Body of pancreas (tissue), 4 donors: Measurements from ENCODE around the gene FITM1. TPM values are rescaled to one million over a fixed set of nuclear protein-coding genes. Genes with fewer than 3 reads are reported as not detected.

Experiments
- ATAC-seq: fragments of 150-250 bp; one replicate; pipeline ENCODE4 v1.9.1; 2016
- DNase-seq, 4 donors: peaks; one replicate each; pipeline ENCODE4 v3.0.0-alpha.2; 2019
- H3K27ac ChIP-seq, 4 donors: fragments of 200-600 bp; sonication (generic); 1 replicate in 3 of 4; 2 replicates in 1 of 4; pipeline versions ENCODE4 v1.5.1 to v1.6.1; 2016 to 2019; ENCODE audit warnings: mild to moderate bottlenecking in 1 of 4, mixed read lengths in 1 of 4, moderate library complexity in 1 of 4
- H3K27me3 ChIP-seq, 2 donors: fragments of 200-600 bp; sonication (generic); one replicate each; pipeline ENCODE4 v1.6.0; 2016; ENCODE audit warnings: mild to moderate bottlenecking in 1 of 2
- H3K36me3 ChIP-seq, 2 donors: fragments of 200-600 bp; sonication (generic); replicated peaks in 1 of 2; 2 replicates each; pipeline ENCODE4 v1.5.1; 2016; ENCODE audit warnings: low read depth in 2 of 2; ENCODE audit not compliant: insufficient read depth in 1 of 2
- H3K4me1 ChIP-seq: fragments of 200-600 bp; sonication (generic); one replicate; pipeline ENCODE4 v1.6.0; 2016
- H3K4me3 ChIP-seq, 2 donors: fragments of 200-600 bp; sonication (generic); 1 replicate in 1 of 2; 2 replicates in 1 of 2; pipeline ENCODE4 v1.5.1; 2016 to 2019
- H3K9me3 ChIP-seq, 3 donors: fragments of 200-600 bp; sonication (generic); 1 replicate in 2 of 3; 2 replicates in 1 of 3; pipeline ENCODE4 v1.5.1; 2016
- POLR2A ChIP-seq, 3 donors: fragments of 450-650 bp; IDR thresholded peaks; one replicate each; pipeline ENCODE4 v1.6.1; 2016; ENCODE audit warnings: antibody characterized with exemption in 3 of 3, mild to moderate bottlenecking in 2 of 3
- WGBS, 2 donors: methylation state at CpG; one replicate each; pipeline ENCODE4 v1.1.5; 2017; 5-methylcytosine and 5-hydroxymethylcytosine counted together
- intact Hi-C: fragments of 100-400 bp; cut with DNase I; formaldehyde crosslinking; loops from one replicate; pipeline ENCODE4 v1.15.1; 2023
- total RNA-seq, 2 donors: library from RNA; depleted of rRNA; stranded (reverse); fragments of >200 nt; gene quantifications; one replicate each; pipeline ENCODE4 v1.1.0, GENCODE V29; 2016
- TF ChIP-seq, protein P1 (sequence below), 7 experiments: fragments of 450-650 bp in 4 of 7; fragments of 200-600 bp in 3 of 7; sonication (generic) in 3 of 7; IDR thresholded peaks; one replicate each; pipeline ENCODE4 v1.5.1; 2016 to 2019; ENCODE audit warnings: antibody characterized with exemption in 7 of 7

The FITM1 gene
- total RNA-seq, 2 donors from 2014 or later, result 6.3 to 12.2 TPM

DNA sequence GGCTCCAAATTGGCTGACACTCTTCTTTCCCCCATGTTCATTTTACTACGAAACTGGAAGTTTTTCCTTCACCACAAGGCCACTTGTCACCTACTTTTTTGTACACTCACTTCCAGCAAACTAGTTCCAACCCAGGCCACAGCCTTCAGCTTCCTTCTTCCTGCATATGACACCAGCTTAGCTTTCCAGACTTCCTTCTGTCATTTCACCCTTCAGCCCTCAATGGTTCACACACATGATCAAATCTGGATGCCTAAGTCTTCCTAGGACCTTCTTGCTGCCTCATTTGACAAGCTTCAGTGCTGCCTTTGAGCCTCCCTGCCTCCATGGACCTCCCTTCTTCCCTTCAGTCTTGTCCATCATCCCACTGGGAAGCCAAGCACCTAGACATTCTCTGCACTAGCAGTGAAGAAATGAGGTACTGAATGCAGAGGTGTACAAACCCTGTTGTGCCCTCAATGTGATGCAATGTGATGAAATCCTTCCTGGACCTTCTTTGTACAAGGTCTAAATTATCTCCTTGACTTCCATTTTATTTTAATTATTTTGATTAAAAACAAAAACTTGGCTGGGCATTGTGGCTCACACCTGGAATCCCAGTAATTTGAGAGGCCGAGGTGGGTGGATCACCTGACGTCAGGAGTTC is 37.1 kb downstream of the FITM1 start:
- Histone ChIP-seq H3K4me1 (peaks cover 9% of the 10 kb centered on the region), H3K27ac (no peak overlapping the region), H3K36me3 (peaks cover 5 to 32% of the 10 kb centered on the region in 2 donors), H3K9me3 (no peaks in the 10 kb centered on the region), H3K4me3 (no peak overlapping the region), H3K27me3 (no peaks in the 10 kb centered on the region)
- no peak for DNase-seq
- intact Hi-C loops, result loop anchor here (10.0 kb wide), 1 partner anchor 113 kb away; the partner anchor contains the start of gene CARMIL3
- ATAC-seq, result no peak
- WGBS, 2 donors, result 76 to 83% methylated on average over 3 of the region's 3 CpGs
- TF ChIP-seq, protein P1, sequence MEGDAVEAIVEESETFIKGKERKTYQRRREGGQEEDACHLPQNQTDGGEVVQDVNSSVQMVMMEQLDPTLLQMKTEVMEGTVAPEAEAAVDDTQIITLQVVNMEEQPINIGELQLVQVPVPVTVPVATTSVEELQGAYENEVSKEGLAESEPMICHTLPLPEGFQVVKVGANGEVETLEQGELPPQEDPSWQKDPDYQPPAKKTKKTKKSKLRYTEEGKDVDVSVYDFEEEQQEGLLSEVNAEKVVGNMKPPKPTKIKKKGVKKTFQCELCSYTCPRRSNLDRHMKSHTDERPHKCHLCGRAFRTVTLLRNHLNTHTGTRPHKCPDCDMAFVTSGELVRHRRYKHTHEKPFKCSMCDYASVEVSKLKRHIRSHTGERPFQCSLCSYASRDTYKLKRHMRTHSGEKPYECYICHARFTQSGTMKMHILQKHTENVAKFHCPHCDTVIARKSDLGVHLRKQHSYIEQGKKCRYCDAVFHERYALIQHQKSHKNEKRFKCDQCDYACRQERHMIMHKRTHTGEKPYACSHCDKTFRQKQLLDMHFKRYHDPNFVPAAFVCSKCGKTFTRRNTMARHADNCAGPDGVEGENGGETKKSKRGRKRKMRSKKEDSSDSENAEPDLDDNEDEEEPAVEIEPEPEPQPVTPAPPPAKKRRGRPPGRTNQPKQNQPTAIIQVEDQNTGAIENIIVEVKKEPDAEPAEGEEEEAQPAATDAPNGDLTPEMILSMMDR (IDR thresholded peaks at IDR 0.05), result no peak
- TF ChIP-seq POLR2A (IDR thresholded peaks at IDR 0.05), result no peak

DNA sequence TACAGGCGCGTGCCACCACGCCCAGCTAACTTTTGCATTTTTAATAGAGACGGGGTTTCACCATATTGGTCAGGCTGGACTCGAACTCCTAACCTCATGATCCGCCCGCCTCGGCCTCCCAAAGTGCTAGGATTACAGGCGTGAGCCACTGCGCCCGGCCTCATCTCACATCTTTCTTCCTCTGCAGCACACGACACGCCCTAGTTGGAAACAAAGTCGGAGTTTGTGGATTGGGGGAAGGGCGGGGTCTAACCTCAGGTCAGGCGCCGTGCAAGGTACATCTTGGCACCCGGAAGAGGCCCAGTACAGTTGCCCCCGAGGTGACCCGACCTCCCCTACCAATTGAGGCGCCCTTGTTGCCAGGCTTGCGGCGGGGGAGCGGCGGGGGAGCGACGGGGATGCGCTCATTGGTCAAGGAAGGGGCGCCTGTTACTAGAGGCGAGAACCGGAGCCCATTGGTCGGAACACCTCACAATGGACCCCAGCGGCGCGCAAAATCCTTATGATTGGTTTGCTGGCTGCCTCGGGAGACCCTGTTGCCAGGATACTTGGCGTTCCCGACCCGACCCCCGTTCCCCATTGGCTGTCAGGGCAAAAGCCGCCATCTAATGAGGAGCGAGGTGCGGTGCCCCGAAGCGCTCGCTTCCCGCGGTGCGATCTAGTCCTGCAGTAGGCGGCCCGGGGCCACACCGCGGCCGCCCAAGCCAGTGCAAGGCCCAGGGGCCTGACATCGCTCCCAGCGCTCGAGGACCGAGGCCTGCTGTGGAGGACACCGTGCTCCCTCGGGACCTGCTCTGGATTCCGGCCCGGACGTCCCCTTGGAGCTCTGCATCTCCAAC is 41.2 kb downstream of the FITM1 start, which contains the start of gene REC8:
REC8 (plus strand) TSS at position 659 of the 839 bp plus-strand sequence. CDS start 473 bp downstream, outside the sequence.
- ATAC-seq, result peak; percentile 70
- intact Hi-C loops, result no loop called here
- Histone ChIP-seq H3K4me3 (no peak within 1 kb of the TSS), H3K9me3 (no peaks in the 10 kb centered on the region), H3K27ac (peak within 1 kb of the TSS in 1 of 4 donors; percentile 5), H3K4me1 (no peaks in the 10 kb centered on the region), H3K27me3 (no peaks in the 10 kb centered on the region), H3K36me3 (peaks cover 0 to 3% of the 10 kb centered on the region in 2 donors)
- peak in 1 of 3 donors; percentile 7 for TF ChIP-seq POLR2A (IDR thresholded peaks at IDR 0.05)
- TF ChIP-seq, protein P1 (IDR thresholded peaks at IDR 0.05), result no peak
- 49 to 63% methylated on average over 25 to 63 of the region's 63 CpGs for WGBS, 2 donors
- peak; percentile 44 to 78 (median 62) for DNase-seq

DNA sequence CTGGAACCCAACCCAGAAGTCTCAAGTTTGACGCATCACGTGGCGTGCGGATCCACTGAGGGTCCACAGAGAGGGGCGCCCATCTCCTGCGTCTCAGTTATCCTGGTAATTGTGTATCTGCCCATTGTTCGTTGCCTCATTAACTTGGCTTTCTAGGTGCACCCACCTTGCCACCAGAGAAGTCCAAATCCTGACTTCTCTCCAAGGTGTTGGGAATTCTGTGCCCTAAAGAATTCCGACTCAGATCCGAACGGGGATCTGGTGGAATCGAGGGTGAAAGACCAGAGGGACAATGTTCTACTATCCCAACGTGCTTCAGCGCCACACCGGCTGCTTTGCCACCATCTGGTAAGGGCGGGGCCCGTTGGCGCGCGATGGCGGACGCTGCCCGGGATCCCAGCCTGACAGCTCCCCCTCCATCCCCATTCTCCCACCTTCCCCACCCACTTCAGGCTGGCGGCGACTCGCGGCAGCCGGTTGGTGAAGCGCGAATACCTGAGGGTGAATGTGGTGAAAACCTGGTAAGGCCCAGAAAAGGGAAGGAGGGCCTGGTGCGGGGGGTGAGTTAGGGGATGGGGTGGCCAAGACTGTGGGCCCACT is 41.9 kb downstream of the FITM1 start:
- intact Hi-C loops, result no loop called here
- TF ChIP-seq POLR2A (IDR thresholded peaks at IDR 0.05), result no peak
- TF ChIP-seq, protein P1 (IDR thresholded peaks at IDR 0.05), result no peak
- 58 to 70% methylated on average over 21 to 30 of the region's 30 CpGs for WGBS, 2 donors
- Histone ChIP-seq H3K27me3 (no peaks in the 10 kb centered on the region), H3K4me3 (no peak overlapping the region), H3K27ac (peak overlapping the region in 1 of 4 donors; percentile 5), H3K9me3 (no peaks in the 10 kb centered on the region), H3K4me1 (no peaks in the 10 kb centered on the region), H3K36me3 (peaks cover 0 to 2% of the 10 kb centered on the region in 2 donors)
- DNase-seq (no peak), ATAC-seq (no peak)

DNA sequence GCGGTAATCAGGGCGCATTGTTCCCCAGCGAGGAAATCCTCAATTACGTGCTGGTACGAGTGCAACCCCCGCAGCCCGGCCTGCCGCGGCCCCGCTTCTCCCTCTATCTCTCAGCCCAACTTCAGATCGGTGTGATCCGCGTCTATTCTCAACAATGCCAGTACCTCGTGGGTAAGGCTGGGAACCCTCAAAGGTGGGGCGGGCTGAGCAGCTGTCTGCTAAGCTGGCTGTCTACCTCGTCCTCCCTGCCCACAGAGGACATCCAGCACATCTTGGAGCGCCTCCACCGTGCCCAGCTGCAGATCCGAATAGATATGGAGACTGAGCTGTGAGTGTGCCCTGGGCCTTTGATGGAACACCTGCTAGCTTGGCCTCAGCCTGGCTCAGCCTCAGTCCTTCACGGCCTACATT is 42.4 kb downstream of the FITM1 start:
- ATAC-seq, result no peak
- Histone ChIP-seq H3K4me1 (no peaks in the 10 kb centered on the region), H3K4me3 (no peak overlapping the region), H3K27ac (no peak overlapping the region), H3K27me3 (no peaks in the 10 kb centered on the region), H3K9me3 (no peaks in the 10 kb centered on the region), H3K36me3 (no peaks in the 10 kb centered on the region)
- intact Hi-C loops, result no loop called here
- 76 to 87% methylated on average over 17 to 20 of the region's 20 CpGs for WGBS, 2 donors
- DNase-seq, result no peak
- no peak for TF ChIP-seq POLR2A (IDR thresholded peaks at IDR 0.05)
- TF ChIP-seq, protein P1 (IDR thresholded peaks at IDR 0.05), result no peak
